Loucy (cell line): ENCODE data around the gene SLC25A53.
"Not testable (repeated sequence)": the region's sequence is repeated elsewhere in the genome, so short reads cannot be mapped to it uniquely, and the experiment has no call there.

Experiments
- H2AFZ ChIP-seq: fragments of 200-600 bp; sonication (generic); 2 replicates; pipeline ENCODE4 v1.6.0; 2016; ENCODE audit warnings: antibody characterized with exemption, mild to moderate bottlenecking, low read length, moderate library complexity
- H3F3A ChIP-seq: fragments of 200-600 bp; 2 replicates; pipeline ENCODE4 v1.6.0; 2016; ENCODE audit warnings: antibody characterized with exemption, low read depth, mild to moderate bottlenecking
- H3K27me3 ChIP-seq: fragments of 200-600 bp; sonication (generic); 2 replicates; pipeline ENCODE4 v1.6.1; 2014; ENCODE audit warnings: low read length, mild to moderate bottlenecking; ENCODE audit not compliant: insufficient read depth, poor library complexity, severe bottlenecking
- H3K36me3 ChIP-seq: fragments of 200-600 bp; sonication (generic); 2 replicates; pipeline ENCODE4 v1.6.1; 2016; ENCODE audit warnings: low read length; ENCODE audit not compliant: insufficient read depth
- H3K4me1 ChIP-seq: fragments of 200-600 bp; sonication (generic); 2 replicates; pipeline ENCODE4 v1.5.1; 2014; ENCODE audit warnings: low read length, mild to moderate bottlenecking; ENCODE audit not compliant: insufficient read depth, poor library complexity, severe bottlenecking
- H3K4me2 ChIP-seq: fragments of 200-600 bp; sonication (generic); 2 replicates; pipeline ENCODE4 v1.6.0; 2014; ENCODE audit warnings: antibody characterized with exemption, low read length, low read depth, mild to moderate bottlenecking; ENCODE audit not compliant: poor library complexity, severe bottlenecking
- H3K4me3 ChIP-seq: fragments of 200-600 bp; sonication (generic); 2 replicates; pipeline ENCODE4 v1.5.1; 2014; ENCODE audit warnings: low read length, mild to moderate bottlenecking, mixed read lengths; ENCODE audit not compliant: poor library complexity, severe bottlenecking
- H3K79me2 ChIP-seq: fragments of 200-600 bp; sonication (generic); 2 replicates; pipeline ENCODE4 v1.6.1; 2014; ENCODE audit warnings: low read length; ENCODE audit not compliant: insufficient read depth
- H3K9ac ChIP-seq: fragments of 200-600 bp; sonication (generic); 2 replicates; pipeline ENCODE4 v1.6.0; 2014; ENCODE audit warnings: mild to moderate bottlenecking, low read depth, low read length, moderate library complexity; ENCODE audit not compliant: poor library complexity, severe bottlenecking
- H3K9me2 ChIP-seq: fragments of 200-600 bp; sonication (generic); replicated peaks from 2 replicates; pipeline ENCODE4 v1.6.1; 2016; ENCODE audit warnings: low read depth, low read length, mixed read lengths
- H3K9me3 ChIP-seq: fragments of 200-600 bp; sonication (generic); 2 replicates; pipeline ENCODE4 v1.6.1; 2014; ENCODE audit warnings: mild to moderate bottlenecking, antibody characterized with exemption, low read length, low read depth; ENCODE audit not compliant: insufficient read depth
- H4K20me1 ChIP-seq: fragments of 200-600 bp; sonication (generic); 2 replicates; pipeline ENCODE4 v1.6.0; 2014; ENCODE audit warnings: antibody characterized with exemption, low read length, mild to moderate bottlenecking; ENCODE audit not compliant: insufficient read depth, poor library complexity, severe bottlenecking
- EZH2phosphoT487 ChIP-seq: fragments of 200-600 bp; IDR thresholded peaks from 2 replicates; pipeline ENCODE4 v1.6.1; 2018; ENCODE audit warnings: antibody characterized with exemption, mild to moderate bottlenecking, moderate library complexity, borderline replicate concordance
- TF ChIP-seq, protein P1 (sequence below): fragments of 200-600 bp; sonication (generic); conservative IDR thresholded peaks from 2 replicates; pipeline ENCODE4 v1.5.1; 2014; ENCODE audit warnings: mild to moderate bottlenecking, antibody characterized with exemption, low read length

The SLC25A53 gene

DNA sequence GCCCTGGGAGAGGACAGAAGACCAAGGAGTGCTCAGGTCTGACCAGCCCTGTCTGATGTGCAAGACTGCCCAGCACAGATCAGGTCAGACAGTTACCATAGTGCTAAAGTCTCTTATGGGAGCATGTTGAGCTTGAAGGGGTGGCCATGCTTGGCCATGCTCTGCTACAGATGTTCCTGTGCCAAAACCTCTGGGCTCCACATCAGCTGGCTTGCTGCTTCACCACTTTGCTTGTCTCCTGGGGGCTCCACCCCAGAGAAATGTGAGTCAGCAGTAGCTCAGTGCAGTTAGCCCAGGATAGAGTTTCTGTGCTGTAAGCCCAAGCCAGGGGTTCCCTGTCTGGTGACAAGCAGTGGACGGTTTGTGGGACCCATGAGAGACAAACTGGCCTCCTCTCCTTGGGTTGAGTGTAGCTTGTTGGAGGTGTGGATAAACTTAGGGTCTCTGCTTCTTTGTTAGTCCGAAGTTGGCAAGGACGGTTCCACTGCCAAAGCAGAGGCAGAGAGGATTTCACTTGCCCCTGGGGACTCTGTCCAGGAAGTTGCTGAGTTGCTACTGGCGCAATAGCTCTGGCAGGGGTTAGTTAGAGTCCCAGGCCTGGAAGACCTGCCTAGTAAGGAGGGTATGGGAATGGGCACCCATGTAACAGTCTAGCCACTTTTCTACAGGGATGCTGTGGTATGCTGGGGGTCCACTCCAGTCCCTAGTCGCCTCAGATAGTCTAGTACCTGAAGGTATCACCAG, 72.1 kb downstream of the SLC25A53 start:
- TF ChIP-seq EZH2phosphoT487 = no peak
- TF ChIP-seq, protein P1, sequence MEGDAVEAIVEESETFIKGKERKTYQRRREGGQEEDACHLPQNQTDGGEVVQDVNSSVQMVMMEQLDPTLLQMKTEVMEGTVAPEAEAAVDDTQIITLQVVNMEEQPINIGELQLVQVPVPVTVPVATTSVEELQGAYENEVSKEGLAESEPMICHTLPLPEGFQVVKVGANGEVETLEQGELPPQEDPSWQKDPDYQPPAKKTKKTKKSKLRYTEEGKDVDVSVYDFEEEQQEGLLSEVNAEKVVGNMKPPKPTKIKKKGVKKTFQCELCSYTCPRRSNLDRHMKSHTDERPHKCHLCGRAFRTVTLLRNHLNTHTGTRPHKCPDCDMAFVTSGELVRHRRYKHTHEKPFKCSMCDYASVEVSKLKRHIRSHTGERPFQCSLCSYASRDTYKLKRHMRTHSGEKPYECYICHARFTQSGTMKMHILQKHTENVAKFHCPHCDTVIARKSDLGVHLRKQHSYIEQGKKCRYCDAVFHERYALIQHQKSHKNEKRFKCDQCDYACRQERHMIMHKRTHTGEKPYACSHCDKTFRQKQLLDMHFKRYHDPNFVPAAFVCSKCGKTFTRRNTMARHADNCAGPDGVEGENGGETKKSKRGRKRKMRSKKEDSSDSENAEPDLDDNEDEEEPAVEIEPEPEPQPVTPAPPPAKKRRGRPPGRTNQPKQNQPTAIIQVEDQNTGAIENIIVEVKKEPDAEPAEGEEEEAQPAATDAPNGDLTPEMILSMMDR = no peak
- Histone ChIP-seq H3K9ac (no peak overlapping the region), H2AFZ (no peak overlapping the region), H3K27me3 (no peaks in the 10 kb centered on the region), H3K9me3 (no peaks in the 10 kb centered on the region), H3K4me1 (no peaks in the 10 kb centered on the region), H3K36me3 (no peaks in the 10 kb centered on the region), H3K4me3 (no peak overlapping the region), H3F3A (no peaks in the 10 kb centered on the region), H3K4me2 (peak overlapping the region; percentile 31), H4K20me1 (no peaks in the 10 kb centered on the region), H3K9me2 (no peaks in the 10 kb centered on the region), H3K79me2 (no peaks in the 10 kb centered on the region)

- no peaks in the 10 kb centered on the region for H3K36me3 ChIP-seq
- TF ChIP-seq EZH2phosphoT487 = no peak
- TF ChIP-seq, protein P1 = no peak
- no peaks in the 10 kb centered on the region for H3K9me3 ChIP-seq
Measured at GRCh38 chrX:104084063-104084462, 72.7 kb downstream of the SLC25A53 start.

DNA sequence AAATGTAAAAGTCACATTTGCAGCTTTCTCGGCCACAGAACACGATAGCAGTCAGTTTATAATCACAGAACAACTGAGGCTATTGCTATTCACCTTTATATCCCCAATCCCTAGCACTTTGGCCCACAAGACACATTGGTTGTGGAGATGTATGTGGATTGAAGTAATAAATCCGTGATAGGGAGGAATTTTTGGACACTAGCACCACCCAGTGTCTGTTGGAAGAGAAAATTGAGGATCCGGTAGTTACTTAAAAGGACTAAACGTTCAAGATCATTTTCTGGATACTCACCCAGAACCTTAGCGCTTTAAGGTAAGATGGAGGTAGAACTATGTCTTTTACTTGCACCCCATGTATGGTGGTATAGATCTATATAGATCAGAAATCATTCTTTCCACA, 79.0 kb downstream of the SLC25A53 start:
- not testable (repeated sequence) for H3K36me3 ChIP-seq, H3K4me3 ChIP-seq, H3K9me3 ChIP-seq, H2AFZ ChIP-seq, H3K4me2 ChIP-seq, H3K4me1 ChIP-seq, H4K20me1 ChIP-seq, H3K9ac ChIP-seq, H3K79me2 ChIP-seq, H3K9me2 ChIP-seq, H3F3A ChIP-seq, H3K27me3 ChIP-seq

More at GRCh38 chrX:104084063-104084462, 72.7 kb downstream of the SLC25A53 start:
- Histone ChIP-seq H3K79me2 (no peaks in the 10 kb centered on the region), H3K4me3 (no peak overlapping the region), H3K9ac (no peak overlapping the region), H3F3A (no peaks in the 10 kb centered on the region), H3K9me2 (no peaks in the 10 kb centered on the region), H2AFZ (no peak overlapping the region), H3K4me1 (no peaks in the 10 kb centered on the region), H3K27me3 (no peaks in the 10 kb centered on the region), H3K4me2 (no peak overlapping the region), H4K20me1 (no peaks in the 10 kb centered on the region)

- not testable (repeated sequence) for H3K9ac ChIP-seq, H3K79me2 ChIP-seq, H3F3A ChIP-seq, H4K20me1 ChIP-seq, H3K9me2 ChIP-seq, H3K9me3 ChIP-seq, H2AFZ ChIP-seq, H3K4me1 ChIP-seq, H3K4me3 ChIP-seq, H3K36me3 ChIP-seq, H3K4me2 ChIP-seq, H3K27me3 ChIP-seq
Measured at GRCh38 chrX:104075778-104076445, 80.9 kb downstream of the SLC25A53 start, which contains the start of gene TMSB15C. Gene TMSB15C, minus strand, starts transcription at chrX:104076236.

- not testable (repeated sequence) for H3K36me3 ChIP-seq, H4K20me1 ChIP-seq, H2AFZ ChIP-seq, H3K4me3 ChIP-seq, H3K4me1 ChIP-seq, H3K79me2 ChIP-seq, H3K4me2 ChIP-seq, H3K27me3 ChIP-seq, H3K9me3 ChIP-seq, H3K9ac ChIP-seq, H3F3A ChIP-seq, H3K9me2 ChIP-seq
Measured at GRCh38 chrX:104062636-104063035, 94.2 kb downstream of the SLC25A53 start.

GRCh38 chrX:104054956-104055355, 101.9 kb downstream of the SLC25A53 start:
- not testable (repeated sequence) for H3K27me3 ChIP-seq, H3F3A ChIP-seq, H3K9ac ChIP-seq, H3K36me3 ChIP-seq, H3K4me1 ChIP-seq, H3K9me3 ChIP-seq, H4K20me1 ChIP-seq, H3K4me3 ChIP-seq, H3K9me2 ChIP-seq, H2AFZ ChIP-seq, H3K4me2 ChIP-seq, H3K79me2 ChIP-seq
